HL-60 (cell line): ENCODE data around the gene GFOD1.
A peak's percentile ranks its signal among the peaks of the same experiment; 100 is the strongest.

Source experiments
- DNase-seq, 2 experiments: peaks; one replicate each; pipeline ENCODE4 v3.0.0-alpha.2; 2010 to 2020; ENCODE audit warnings: low read depth in 1 of 2, low spot score in 1 of 2
- H3K27ac ChIP-seq: fragments of 250-450 bp; sonication (Bioruptor Pico); replicated peaks from 2 replicates; pipeline ENCODE4 v1.5.1; 2020; ENCODE audit warnings: mild to moderate bottlenecking, moderate library complexity
- H3K27me3 ChIP-seq: fragments of 250-450 bp; sonication (Bioruptor Pico); 2 replicates; pipeline ENCODE4 v1.5.1; 2021; ENCODE audit warnings: mild to moderate bottlenecking, moderate library complexity; ENCODE audit not compliant: insufficient read depth, poor library complexity, severe bottlenecking
- H3K4me3 ChIP-seq: replicated peaks from 2 replicates; pipeline ENCODE4 v1.5.1; 2011; ENCODE audit warnings: mild to moderate bottlenecking, control low read depth, low read length; ENCODE audit not compliant: insufficient read depth
- GABPA ChIP-seq: IDR thresholded peaks from 2 replicates; pipeline ENCODE4 v1.6.1; 2012; ENCODE audit warnings: low read depth
- POLR2AphosphoS5 ChIP-seq: IDR thresholded peaks from 2 replicates; pipeline ENCODE4 v1.6.1; 2012; ENCODE audit warnings: low read depth
- SPI1 ChIP-seq: IDR thresholded peaks from 2 replicates; pipeline ENCODE4 v1.6.1; 2012; ENCODE audit warnings: low read depth, mild to moderate bottlenecking, borderline replicate concordance
- TF ChIP-seq, protein P1 (sequence below): IDR thresholded peaks from one replicate; pipeline ENCODE4 v1.5.1; 2011; ENCODE audit warnings: low read length, control low read depth, inconsistent platforms; ENCODE audit not compliant: insufficient read depth
- TF ChIP-seq, protein P2 (sequence below): IDR thresholded peaks from 2 replicates; pipeline ENCODE4 v1.6.1; 2012; ENCODE audit warnings: low read depth; ENCODE audit not compliant: insufficient replicate concordance

GFOD1 gene

DNA sequence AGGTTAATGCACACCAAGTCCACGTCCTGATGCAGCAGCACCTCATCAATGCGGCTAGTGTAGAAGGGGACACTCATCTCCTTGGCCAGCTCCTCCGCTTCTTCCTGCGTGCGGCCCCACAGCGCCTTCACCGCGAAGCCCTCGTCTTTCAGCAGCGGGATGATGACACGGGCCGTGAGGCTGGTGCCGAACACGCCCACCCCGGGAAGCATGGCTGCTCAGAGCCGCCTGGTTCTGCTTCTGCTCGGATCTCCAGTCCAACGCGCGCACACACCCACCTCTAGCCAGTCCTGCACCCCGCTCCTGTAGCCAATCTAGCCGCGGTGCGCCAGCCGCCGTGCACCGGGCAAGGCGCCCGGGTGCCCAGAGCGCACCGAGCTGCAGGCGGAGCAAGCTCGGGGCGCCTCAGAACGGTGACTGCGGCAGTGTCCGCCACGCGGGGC is 700 bp downstream of the GFOD1 start:
- no peaks in the 10 kb centered on the region for H3K27me3 ChIP-seq
- peak overlapping the region; percentile 90 for H3K4me3 ChIP-seq
- DNase-seq: peak; percentile 44 to 70
- 0 out of 2 replicates have a peak, but pooled peaks have one; percentile 30 for TF ChIP-seq POLR2AphosphoS5
- TF ChIP-seq, protein P1, sequence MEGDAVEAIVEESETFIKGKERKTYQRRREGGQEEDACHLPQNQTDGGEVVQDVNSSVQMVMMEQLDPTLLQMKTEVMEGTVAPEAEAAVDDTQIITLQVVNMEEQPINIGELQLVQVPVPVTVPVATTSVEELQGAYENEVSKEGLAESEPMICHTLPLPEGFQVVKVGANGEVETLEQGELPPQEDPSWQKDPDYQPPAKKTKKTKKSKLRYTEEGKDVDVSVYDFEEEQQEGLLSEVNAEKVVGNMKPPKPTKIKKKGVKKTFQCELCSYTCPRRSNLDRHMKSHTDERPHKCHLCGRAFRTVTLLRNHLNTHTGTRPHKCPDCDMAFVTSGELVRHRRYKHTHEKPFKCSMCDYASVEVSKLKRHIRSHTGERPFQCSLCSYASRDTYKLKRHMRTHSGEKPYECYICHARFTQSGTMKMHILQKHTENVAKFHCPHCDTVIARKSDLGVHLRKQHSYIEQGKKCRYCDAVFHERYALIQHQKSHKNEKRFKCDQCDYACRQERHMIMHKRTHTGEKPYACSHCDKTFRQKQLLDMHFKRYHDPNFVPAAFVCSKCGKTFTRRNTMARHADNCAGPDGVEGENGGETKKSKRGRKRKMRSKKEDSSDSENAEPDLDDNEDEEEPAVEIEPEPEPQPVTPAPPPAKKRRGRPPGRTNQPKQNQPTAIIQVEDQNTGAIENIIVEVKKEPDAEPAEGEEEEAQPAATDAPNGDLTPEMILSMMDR: no peak
- no peak for TF ChIP-seq SPI1
- no peak for TF ChIP-seq GABPA
- H3K27ac ChIP-seq: peak overlapping the region; percentile 64

DNA sequence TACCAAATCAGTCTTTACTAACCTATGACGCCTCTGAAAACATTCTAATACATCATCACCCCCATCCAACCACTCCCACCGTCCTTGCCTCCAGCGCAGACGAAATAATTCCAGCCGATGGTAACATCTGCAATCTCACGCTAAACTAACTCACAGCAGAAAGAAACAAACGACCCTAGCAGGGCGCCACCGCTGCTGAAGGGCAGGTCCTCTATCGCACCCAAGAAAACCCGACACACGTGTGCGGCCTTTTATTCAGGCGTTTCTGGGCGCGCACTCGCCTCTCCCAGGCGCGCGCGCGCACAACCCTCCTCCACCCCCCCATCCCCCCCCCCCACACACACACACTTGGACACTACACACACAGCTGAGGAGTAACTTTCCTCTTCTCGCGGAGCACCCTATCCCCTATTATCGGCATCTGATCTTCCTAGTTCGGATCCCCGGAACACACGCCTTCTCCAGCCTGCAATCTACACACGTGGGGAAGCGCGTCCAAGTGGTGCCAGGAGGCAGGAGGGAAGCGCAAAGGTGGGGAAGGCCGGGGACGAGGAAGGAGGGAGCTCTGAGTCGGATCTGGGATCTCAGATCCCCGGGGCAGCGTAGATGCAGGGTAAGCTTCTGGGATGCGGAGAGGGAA is 1.4 kb downstream of the GFOD1 start:
- peak overlapping the region; percentile 64 for H3K27ac ChIP-seq
- peak overlapping the region; percentile 90 for H3K4me3 ChIP-seq
- DNase-seq: peak; percentile 47 to 64
- no peaks in the 10 kb centered on the region for H3K27me3 ChIP-seq
- TF ChIP-seq POLR2AphosphoS5 (no peak), GABPA (no peak), SPI1 (no peak)
- TF ChIP-seq, protein P1: no peak
- TF ChIP-seq, protein P2, sequence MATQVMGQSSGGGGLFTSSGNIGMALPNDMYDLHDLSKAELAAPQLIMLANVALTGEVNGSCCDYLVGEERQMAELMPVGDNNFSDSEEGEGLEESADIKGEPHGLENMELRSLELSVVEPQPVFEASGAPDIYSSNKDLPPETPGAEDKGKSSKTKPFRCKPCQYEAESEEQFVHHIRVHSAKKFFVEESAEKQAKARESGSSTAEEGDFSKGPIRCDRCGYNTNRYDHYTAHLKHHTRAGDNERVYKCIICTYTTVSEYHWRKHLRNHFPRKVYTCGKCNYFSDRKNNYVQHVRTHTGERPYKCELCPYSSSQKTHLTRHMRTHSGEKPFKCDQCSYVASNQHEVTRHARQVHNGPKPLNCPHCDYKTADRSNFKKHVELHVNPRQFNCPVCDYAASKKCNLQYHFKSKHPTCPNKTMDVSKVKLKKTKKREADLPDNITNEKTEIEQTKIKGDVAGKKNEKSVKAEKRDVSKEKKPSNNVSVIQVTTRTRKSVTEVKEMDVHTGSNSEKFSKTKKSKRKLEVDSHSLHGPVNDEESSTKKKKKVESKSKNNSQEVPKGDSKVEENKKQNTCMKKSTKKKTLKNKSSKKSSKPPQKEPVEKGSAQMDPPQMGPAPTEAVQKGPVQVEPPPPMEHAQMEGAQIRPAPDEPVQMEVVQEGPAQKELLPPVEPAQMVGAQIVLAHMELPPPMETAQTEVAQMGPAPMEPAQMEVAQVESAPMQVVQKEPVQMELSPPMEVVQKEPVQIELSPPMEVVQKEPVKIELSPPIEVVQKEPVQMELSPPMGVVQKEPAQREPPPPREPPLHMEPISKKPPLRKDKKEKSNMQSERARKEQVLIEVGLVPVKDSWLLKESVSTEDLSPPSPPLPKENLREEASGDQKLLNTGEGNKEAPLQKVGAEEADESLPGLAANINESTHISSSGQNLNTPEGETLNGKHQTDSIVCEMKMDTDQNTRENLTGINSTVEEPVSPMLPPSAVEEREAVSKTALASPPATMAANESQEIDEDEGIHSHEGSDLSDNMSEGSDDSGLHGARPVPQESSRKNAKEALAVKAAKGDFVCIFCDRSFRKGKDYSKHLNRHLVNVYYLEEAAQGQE: no peak

DNA sequence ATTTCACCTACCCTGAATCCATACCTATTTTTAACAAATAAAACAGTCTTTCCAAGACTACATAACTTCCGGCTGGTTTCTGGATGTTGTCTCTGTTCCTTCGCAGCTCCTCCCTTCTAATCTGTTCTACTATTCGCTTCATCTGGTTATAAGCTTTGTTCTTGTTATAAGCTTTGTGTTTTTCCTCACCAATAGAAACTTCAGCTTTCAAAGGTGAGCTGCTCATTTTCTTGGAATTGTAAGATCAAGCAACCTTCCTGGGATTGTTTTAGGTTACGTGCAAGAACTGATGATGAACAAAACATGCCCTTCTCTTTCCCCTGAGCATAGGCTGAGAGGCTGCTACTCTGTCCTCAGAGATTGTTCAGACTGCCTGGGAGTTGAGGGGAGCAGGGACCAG is 2.1 kb downstream of the GFOD1 start:
- H3K4me3 ChIP-seq: peak overlapping the region; percentile 90
- H3K27me3 ChIP-seq: no peaks in the 10 kb centered on the region
- no peak overlapping the region for H3K27ac ChIP-seq
- DNase-seq: no peak
- TF ChIP-seq, protein P2: no peak
- TF ChIP-seq GABPA (no peak), SPI1 (no peak), POLR2AphosphoS5 (no peak)
- TF ChIP-seq, protein P1: no peak

DNA sequence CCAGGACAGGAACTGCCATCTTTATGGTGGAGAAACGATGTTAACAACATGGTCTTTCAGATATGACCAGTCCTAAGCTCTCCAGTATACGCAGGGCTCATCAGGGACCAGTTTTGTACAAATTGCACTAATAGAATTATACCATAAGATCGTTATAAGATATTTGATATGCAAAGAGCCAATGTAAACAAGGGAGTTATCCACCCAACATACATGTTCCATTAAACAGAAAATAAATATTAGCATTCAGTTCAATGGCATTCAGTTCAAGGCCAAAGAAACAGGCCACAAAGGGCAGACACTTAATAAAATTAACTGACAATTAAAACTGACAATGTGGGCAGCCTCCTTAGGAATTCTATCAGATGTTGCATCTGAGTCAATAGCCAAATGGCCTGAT is 2.6 kb downstream of the GFOD1 start:
- peak overlapping the region; percentile 90; the same call in 1 of the 2 replicates for H3K4me3 ChIP-seq
- H3K27me3 ChIP-seq: no peaks in the 10 kb centered on the region
- H3K27ac ChIP-seq: no peak overlapping the region
- DNase-seq: no peak
- TF ChIP-seq SPI1: no peak
- TF ChIP-seq, protein P2: no peak
- TF ChIP-seq POLR2AphosphoS5: no peak
- TF ChIP-seq, protein P1: no peak
- TF ChIP-seq GABPA: no peak
